Esophagus squamous epithelium (tissue), 4 donors: ENCODE measurements around the gene C1QTNF9.

Source experiments
- POLR2A ChIP-seq, 4 donors: fragments of 450-650 bp; IDR thresholded peaks; one replicate each; pipeline ENCODE4 v1.6.1; 2017; ENCODE audit warnings: antibody characterized with exemption in 4 of 4, mild to moderate bottlenecking in 4 of 4, moderate library complexity in 3 of 4
- TF ChIP-seq, protein P1 (sequence below), 6 experiments: fragments of 450-650 bp in 4 of 6; fragments of 200-600 bp in 2 of 6; sonication (generic) in 2 of 6; IDR thresholded peaks; one replicate each; pipeline ENCODE4 v1.5.1; 2016 to 2019; ENCODE audit warnings: antibody characterized with exemption in 6 of 6, mild to moderate bottlenecking in 4 of 6, moderate library complexity in 4 of 6

GRCh38 chr13:24280720-24281119, 28.7 kb upstream of the C1QTNF9 start:
- TF ChIP-seq, protein P1, sequence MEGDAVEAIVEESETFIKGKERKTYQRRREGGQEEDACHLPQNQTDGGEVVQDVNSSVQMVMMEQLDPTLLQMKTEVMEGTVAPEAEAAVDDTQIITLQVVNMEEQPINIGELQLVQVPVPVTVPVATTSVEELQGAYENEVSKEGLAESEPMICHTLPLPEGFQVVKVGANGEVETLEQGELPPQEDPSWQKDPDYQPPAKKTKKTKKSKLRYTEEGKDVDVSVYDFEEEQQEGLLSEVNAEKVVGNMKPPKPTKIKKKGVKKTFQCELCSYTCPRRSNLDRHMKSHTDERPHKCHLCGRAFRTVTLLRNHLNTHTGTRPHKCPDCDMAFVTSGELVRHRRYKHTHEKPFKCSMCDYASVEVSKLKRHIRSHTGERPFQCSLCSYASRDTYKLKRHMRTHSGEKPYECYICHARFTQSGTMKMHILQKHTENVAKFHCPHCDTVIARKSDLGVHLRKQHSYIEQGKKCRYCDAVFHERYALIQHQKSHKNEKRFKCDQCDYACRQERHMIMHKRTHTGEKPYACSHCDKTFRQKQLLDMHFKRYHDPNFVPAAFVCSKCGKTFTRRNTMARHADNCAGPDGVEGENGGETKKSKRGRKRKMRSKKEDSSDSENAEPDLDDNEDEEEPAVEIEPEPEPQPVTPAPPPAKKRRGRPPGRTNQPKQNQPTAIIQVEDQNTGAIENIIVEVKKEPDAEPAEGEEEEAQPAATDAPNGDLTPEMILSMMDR (IDR thresholded peaks at IDR 0.05) = no peak
- TF ChIP-seq POLR2A (IDR thresholded peaks at IDR 0.05) = no peak
